Panc1 (cell line): Measurements from ENCODE around the gene EEF2K. TPM values are rescaled to one million over a fixed set of nuclear protein-coding genes. Genes with fewer than 3 reads are reported as not detected.

Source experiments
- ATAC-seq: fragments of 200-7000 bp; cut with Tn5 transposase; 2 replicates; pipeline ENCODE4 v1.9.1; 2020; ENCODE audit warnings: mild to moderate bottlenecking, moderate library complexity
- BruUV-seq: library from RNA; stranded (reverse); fragments of 400-500 nt; replicated peaks from 2 replicates; lab custom pipeline; 2021; lab: Mats Ljungman, UMichigan
- CTCF ChIA-PET: fragments of 300-600 bp; sonication (Branson Sonifier 250); formaldehyde crosslinking; loops from one replicate; lab custom pipeline; 2022; ENCODE audit warnings: antibody characterized with exemption; lab: Charles Lee
- POLR2A ChIA-PET: fragments of 300-600 bp; sonication (Branson Sonifier 250); formaldehyde crosslinking; loops from one replicate; lab custom pipeline; 2022; ENCODE audit warnings: antibody characterized with exemption; lab: Charles Lee
- DNase-seq: peaks from one replicate; pipeline ENCODE4 v3.0.0-alpha.2; 2010; ENCODE audit warnings: low read depth, low spot score
- H3K27ac ChIP-seq: 2 replicates; pipeline ENCODE4 v1.5.1; 2011; ENCODE audit warnings: mild to moderate bottlenecking, low read length, inconsistent platforms
- H3K27me3 ChIP-seq: fragments of 200-500 bp; sonication (Bioruptor generic); 2 replicates; pipeline ENCODE4 v1.6.0; 2014; ENCODE audit warnings: low read length, inconsistent platforms; ENCODE audit not compliant: control insufficient read depth, insufficient read depth
- H3K36me3 ChIP-seq: fragments of 200-500 bp; sonication (Bioruptor generic); 2 replicates; pipeline ENCODE4 v1.5.1; 2014; ENCODE audit warnings: inconsistent platforms, mild to moderate bottlenecking, low read length, moderate library complexity; ENCODE audit not compliant: control insufficient read depth, insufficient read depth
- H3K4me1 ChIP-seq: 2 replicates; pipeline ENCODE4 v1.5.1; 2011; ENCODE audit warnings: inconsistent platforms, mild to moderate bottlenecking, low read length, moderate library complexity; ENCODE audit not compliant: control insufficient read depth, insufficient read depth
- H3K4me3 ChIP-seq, 2 experiments: 2 replicates each; pipeline ENCODE4 v1.5.1; 2011 to 2012; ENCODE audit warnings: low read depth in 2 of 2, low read length in 2 of 2, mild to moderate bottlenecking in 2 of 2, inconsistent platforms in 1 of 2, moderate library complexity in 1 of 2
- H3K9me3 ChIP-seq: fragments of 200-500 bp; sonication (Bioruptor generic); 2 replicates; pipeline ENCODE4 v1.5.1; 2014; ENCODE audit warnings: low read depth, mild to moderate bottlenecking, inconsistent platforms, low read length, moderate library complexity; ENCODE audit not compliant: control insufficient read depth, insufficient read depth
- CTCF ChIP-seq: fragments of 450-650 bp; IDR thresholded peaks from 2 replicates; pipeline ENCODE4 v1.5.1; 2017; ENCODE audit warnings: mild to moderate bottlenecking
- POLR2AphosphoS5 ChIP-seq: IDR thresholded peaks from 2 replicates; pipeline ENCODE4 v1.6.1; 2012; ENCODE audit warnings: mild to moderate bottlenecking, low read depth, low read length, moderate library complexity
- SIN3A ChIP-seq: IDR thresholded peaks from 2 replicates; pipeline ENCODE4 v1.6.1; 2012; ENCODE audit warnings: low read depth, mild to moderate bottlenecking, low read length, moderate library complexity, borderline replicate concordance; ENCODE audit not compliant: insufficient read depth
- in situ Hi-C: cut with HindIII; loops from 2 replicates; pipeline ENCODE4 v1.10.0; 2016; ENCODE audit warnings: low sequenced_read_pairs, low pct_unique_long_range_greater_than_20kb
- intact Hi-C: fragments of 100-400 bp; cut with micrococcal nuclease; formaldehyde crosslinking; loops from one replicate; pipeline ENCODE4 v1.10.0; 2022; ENCODE audit not compliant: unreplicated experiment
- total RNA-seq: library from RNA; stranded (reverse); gene quantifications from one replicate; pipeline ENCODE4 v1.2.1, GENCODE V29; 2021; ENCODE audit not compliant: unreplicated experiment

EEF2K gene
- total RNA-seq, 1 experiment from 2014 or later: 15.0 TPM

- H3K4me3 ChIP-seq: no peak overlapping the region
- POLR2A ChIA-PET: no interaction called here
- CTCF ChIA-PET: interaction anchor here (2.1 kb wide), 1 partner anchor 20 kb away, joined by 9 read pairs; no protein-coding TSS in a partner anchor
- H3K4me1 ChIP-seq: no peaks in the 10 kb centered on the region
- intact Hi-C loops: no loop called here
- DNase-seq (no peak), ATAC-seq (no peak)
- no peaks in the 10 kb centered on the region; the same call in none of the 2 replicates for H3K36me3 ChIP-seq
- BruUV-seq: no TSS peak
- H3K9me3 ChIP-seq: no peaks in the 10 kb centered on the region
- TF ChIP-seq SIN3A: no peak
- TF ChIP-seq CTCF: 0 out of 2 replicates have a peak, but pooled peaks have one; percentile 53
- no peak overlapping the region for H3K27ac ChIP-seq
- no peaks in the 10 kb centered on the region for H3K27me3 ChIP-seq
- in situ Hi-C loops: no loop called here
Observed at GRCh38 chr16:22320572-22321339, 114.7 kb downstream of the EEF2K start.

- DNase-seq: no peak
Observed at GRCh38 chr16:22321340-22322001, 115.4 kb downstream of the EEF2K start.

More at GRCh38 chr16:22321340-22322001, 115.4 kb downstream of the EEF2K start:
- Histone ChIP-seq H3K9me3 (no peaks in the 10 kb centered on the region), H3K4me3 (no peak overlapping the region), H3K4me1 (no peaks in the 10 kb centered on the region), H3K36me3 (no peaks in the 10 kb centered on the region; the same call in none of the 2 replicates), H3K27me3 (no peaks in the 10 kb centered on the region), H3K27ac (no peak overlapping the region)
- intact Hi-C loops (no loop called here), in situ Hi-C loops (no loop called here)
- peak; percentile 75 for ATAC-seq
- ChIA-PET CTCF (interaction anchor here (2.1 kb wide), 1 partner anchor 21 kb away, joined by 9 read pairs; no protein-coding TSS in a partner anchor), POLR2A (no interaction called here)
- TF ChIP-seq POLR2AphosphoS5: no peak
- TF ChIP-seq CTCF: peak; percentile 96
- BruUV-seq: TSS peak; percentile 49
